GM23248 (cell line): Measurements from ENCODE around the gene CANT1. TPM values are rescaled to one million over a fixed set of nuclear protein-coding genes. Genes with fewer than 3 reads are reported as not detected.
A peak's percentile ranks its signal among the peaks of the same experiment; 100 is the strongest.

Source experiments
- DNase-seq: peaks from one replicate; pipeline ENCODE4 v3.0.0-alpha.2; 2015
- H2AFZ ChIP-seq: fragments of 200-600 bp; sonication (generic); 2 replicates; pipeline ENCODE4 v1.6.1; 2016; ENCODE audit warnings: antibody characterized with exemption
- H3F3A ChIP-seq: fragments of 200-600 bp; sonication (generic); 2 replicates; pipeline ENCODE4 v1.6.1; 2016; ENCODE audit warnings: mild to moderate bottlenecking, antibody characterized with exemption, mixed run types; ENCODE audit not compliant: insufficient read depth
- H3K27ac ChIP-seq: fragments of 200-600 bp; sonication (generic); 2 replicates; pipeline ENCODE4 v1.5.1; 2016; ENCODE audit warnings: mild to moderate bottlenecking
- H3K27me3 ChIP-seq: fragments of 200-600 bp; sonication (generic); replicated peaks from 2 replicates; pipeline ENCODE4 v1.6.1; 2016; ENCODE audit warnings: mild to moderate bottlenecking; ENCODE audit not compliant: insufficient read depth
- H3K36me3 ChIP-seq: fragments of 200-600 bp; sonication (generic); 2 replicates; pipeline ENCODE4 v1.6.1; 2016; ENCODE audit warnings: low read depth, mild to moderate bottlenecking
- H3K4me1 ChIP-seq: fragments of 200-600 bp; sonication (generic); 2 replicates; pipeline ENCODE4 v1.6.1; 2016; ENCODE audit warnings: mild to moderate bottlenecking; ENCODE audit not compliant: insufficient read depth
- H3K4me2 ChIP-seq: fragments of 200-600 bp; sonication (generic); one replicate; pipeline ENCODE4 v1.6.1; 2016; ENCODE audit warnings: mild to moderate bottlenecking; ENCODE audit not compliant: unreplicated experiment
- H3K4me3 ChIP-seq: fragments of 200-600 bp; sonication (generic); 2 replicates; pipeline ENCODE4 v1.5.1; 2016; ENCODE audit warnings: mild to moderate bottlenecking
- H3K79me2 ChIP-seq: fragments of 200-600 bp; sonication (generic); 2 replicates; pipeline ENCODE4 v1.6.1; 2016; ENCODE audit warnings: mild to moderate bottlenecking; ENCODE audit not compliant: insufficient read depth
- H3K9ac ChIP-seq: fragments of 200-600 bp; sonication (generic); 2 replicates; pipeline ENCODE4 v1.6.1; 2016; ENCODE audit warnings: mild to moderate bottlenecking
- H3K9me2 ChIP-seq: fragments of 200-600 bp; sonication (generic); 2 replicates; pipeline ENCODE4 v1.6.1; 2016; ENCODE audit warnings: mixed run types, mild to moderate bottlenecking, moderate library complexity; ENCODE audit not compliant: insufficient read depth
- H3K9me3 ChIP-seq: fragments of 200-600 bp; sonication (generic); one replicate; pipeline ENCODE4 v1.6.1; 2017; ENCODE audit warnings: low read depth
- H4K20me1 ChIP-seq: fragments of 200-600 bp; sonication (generic); 2 replicates; pipeline ENCODE4 v1.6.0; 2016; ENCODE audit not compliant: insufficient read depth
- EZH2 ChIP-seq: fragments of 200-600 bp; sonication (generic); IDR thresholded peaks from 2 replicates; pipeline ENCODE4 v1.6.1; 2018; ENCODE audit warnings: antibody characterized with exemption, mild to moderate bottlenecking; ENCODE audit not compliant: insufficient read depth, poor library complexity, severe bottlenecking
- EZH2phosphoT487 ChIP-seq: fragments of 200-600 bp; sonication (generic); IDR thresholded peaks from 2 replicates; pipeline ENCODE4 v1.6.1; 2018; ENCODE audit warnings: antibody characterized with exemption, moderate library complexity, mild to moderate bottlenecking, low read depth; ENCODE audit not compliant: insufficient read depth
- WGBS, 2 experiments: methylation state at CpG; one replicate each; pipeline ENCODE4 v1.1.6; 2015 to 2017; ENCODE audit warnings: low lambda C conversion rate in 2 of 2, low coverage in 1 of 2; ENCODE audit errors: missing lambda C conversion rate in 2 of 2; 5-methylcytosine and 5-hydroxymethylcytosine counted together
- in situ Hi-C: fragments of 300-500 bp; cut with MboI; formaldehyde crosslinking; loops from 2 replicates; pipeline ENCODE4 v1.15.0; 2020
- polyA plus RNA-seq: library from polyadenylated mRNA; unstranded; fragments of >200 nt; fragmentation: Nextera tagmentation; extraction: Ambion mirVana; gene quantifications from 2 replicates; pipeline ENCODE4 v1.2.1, GENCODE V29; 2016
- total RNA-seq: library from RNA; depleted of rRNA; stranded (reverse); fragments of >200 nt; shearing (Covaris generic); gene quantifications from 2 replicates; pipeline ENCODE4 v1.2.3, GENCODE V29; 2014

CANT1 gene
- total and polyA plus RNA-seq, 2 experiments from 2014 or later, result 46.2 to 52.0 TPM

GRCh38 chr17:79029327-79030009 is 19.9 kb upstream of the CANT1 start:
- Histone ChIP-seq H3K9me3 (no peaks in the 10 kb centered on the region), H3F3A (0 out of 2 replicates have a peak, but pooled peaks cover 4% of the 10 kb centered on the region), H3K9me2 (no peaks in the 10 kb centered on the region), H3K4me1 (peaks cover 39% of the 10 kb centered on the region), H4K20me1 (no peaks in the 10 kb centered on the region), H3K9ac (no peak overlapping the region), H3K79me2 (no peaks in the 10 kb centered on the region), H3K36me3 (no peaks in the 10 kb centered on the region), H3K4me3 (no peak overlapping the region), H3K4me2 (no peak overlapping the region), H3K27me3 (no peaks in the 10 kb centered on the region), H2AFZ (no peak overlapping the region), H3K27ac (no peak overlapping the region)
- no peak for TF ChIP-seq EZH2
- TF ChIP-seq EZH2phosphoT487, result no peak
- no peak for DNase-seq
- in situ Hi-C loops, result no loop called here
- 89 to 93% methylated on average over 16 of the region's 16 CpGs for WGBS, 2 experiments

- Histone ChIP-seq H2AFZ (no peak overlapping the region), H3K27me3 (no peaks in the 10 kb centered on the region), H3K27ac (no peak overlapping the region), H3K9me3 (no peaks in the 10 kb centered on the region), H3K4me2 (no peak overlapping the region), H3K4me1 (peaks cover 39% of the 10 kb centered on the region), H3K9ac (no peak overlapping the region), H4K20me1 (no peaks in the 10 kb centered on the region), H3F3A (0 out of 2 replicates have a peak, but pooled peaks cover 4% of the 10 kb centered on the region), H3K9me2 (no peaks in the 10 kb centered on the region), H3K4me3 (no peak overlapping the region), H3K36me3 (no peaks in the 10 kb centered on the region), H3K79me2 (no peaks in the 10 kb centered on the region)
- TF ChIP-seq EZH2 (no peak), EZH2phosphoT487 (no peak)
- in situ Hi-C loops, result no loop called here
- peak; percentile 33 for DNase-seq
- WGBS, 2 experiments, result 85 to 86% methylated on average over 17 of the region's 17 CpGs
These were observed 19.1 kb upstream of the CANT1 start for GRCh38 chr17:79028496-79029326.

- no peak overlapping the region for H3K4me3 ChIP-seq
- no peaks in the 10 kb centered on the region for H3K9me2 ChIP-seq
- H4K20me1 ChIP-seq, result no peaks in the 10 kb centered on the region
- in situ Hi-C loops, result no loop called here
- H3K27me3 ChIP-seq, result no peaks in the 10 kb centered on the region
- 25 to 27% methylated on average over 16 of the region's 16 CpGs for WGBS, 2 experiments
- H3F3A ChIP-seq, result 0 out of 2 replicates have a peak, but pooled peaks cover 4% of the 10 kb centered on the region
- H2AFZ ChIP-seq, result no peak overlapping the region
- H3K36me3 ChIP-seq, result no peaks in the 10 kb centered on the region
- TF ChIP-seq EZH2phosphoT487 (no peak), EZH2 (no peak)
- peak overlapping the region; percentile 56 for H3K4me2 ChIP-seq
- no peak overlapping the region for H3K27ac ChIP-seq
- no peaks in the 10 kb centered on the region for H3K9me3 ChIP-seq
- H3K4me1 ChIP-seq, result peaks cover 39% of the 10 kb centered on the region
- H3K9ac ChIP-seq, result 0 out of 2 replicates have a peak overlapping the region, but pooled peaks have one; percentile 1
- peak; percentile 37 for DNase-seq
- no peaks in the 10 kb centered on the region for H3K79me2 ChIP-seq
These were observed 18.4 kb upstream of the CANT1 start for GRCh38 chr17:79027925-79028491.

GRCh38 chr17:79027274-79027924 is 17.8 kb upstream of the CANT1 start:
- in situ Hi-C loops, result no loop called here
- no peak overlapping the region for H3K27ac ChIP-seq
- no peak for TF ChIP-seq EZH2phosphoT487
- no peak for TF ChIP-seq EZH2
- 0 out of 2 replicates have a peak overlapping the region, but pooled peaks have one; percentile 34 for H3K4me3 ChIP-seq
- H2AFZ ChIP-seq, result no peak overlapping the region
- H3K9me2 ChIP-seq, result no peaks in the 10 kb centered on the region
- peaks cover 39% of the 10 kb centered on the region for H3K4me1 ChIP-seq
- peak overlapping the region; percentile 56 for H3K4me2 ChIP-seq
- H3K27me3 ChIP-seq, result no peaks in the 10 kb centered on the region
- H3K9ac ChIP-seq, result 0 out of 2 replicates have a peak overlapping the region, but pooled peaks have one; percentile 1
- H3K79me2 ChIP-seq, result no peaks in the 10 kb centered on the region
- peak; percentile 43 for DNase-seq
- H3F3A ChIP-seq, result 0 out of 2 replicates have a peak, but pooled peaks cover 4% of the 10 kb centered on the region
- H3K36me3 ChIP-seq, result no peaks in the 10 kb centered on the region
- no peaks in the 10 kb centered on the region for H4K20me1 ChIP-seq
- H3K9me3 ChIP-seq, result no peaks in the 10 kb centered on the region
- WGBS, 2 experiments, result 15 to 21% methylated on average over 10 of the region's 10 CpGs
